OCI-LY7 (cell line): ENCODE data around the gene MYL2.

ENCODE experiments used
- CTCF ChIP-seq: fragments of 200-600 bp; sonication (generic); conservative IDR thresholded peaks from 2 replicates; pipeline ENCODE4 v1.5.1; 2014; ENCODE audit warnings: mild to moderate bottlenecking, antibody characterized with exemption, low read length, moderate library complexity, mixed read lengths
- EZH2phosphoT487 ChIP-seq: fragments of 200-600 bp; sonication (generic); IDR thresholded peaks from 2 replicates; pipeline ENCODE4 v1.6.1; 2018; ENCODE audit warnings: low read depth, borderline replicate concordance, mild to moderate bottlenecking, mixed run types, antibody characterized with exemption, low read length, moderate library complexity, mixed read lengths

- TF ChIP-seq CTCF (no peak), EZH2phosphoT487 (no peak)
These were observed 659 bp downstream of the MYL2 start for GRCh38 chr12:110919720-110920119.
